SK-N-SH (cell line): ENCODE data around the gene ANO4. TPM values are rescaled to one million over a fixed set of nuclear protein-coding genes. Genes with fewer than 3 reads are reported as not detected.

ENCODE experiments used
- CTCF ChIA-PET: fragments of 300-600, 350-600 bp; formaldehyde crosslinking; extraction: SDS; loops from one replicate; lab custom pipeline; 2021; lab: Yijun Ruan, JAX
- POLR2A ChIA-PET: fragments of 350-600 bp; sonication (Branson Sonifier 250); formaldehyde crosslinking; extraction: SDS; loops from one replicate; lab custom pipeline; 2020; ENCODE audit warnings: antibody characterized with exemption, inconsistent platforms; lab: Yijun Ruan, JAX
- DNase-seq: peaks from one replicate; pipeline ENCODE4 v3.0.0; 2012
- H2AFZ ChIP-seq: fragments of 200-600 bp; sonication (generic); 2 replicates; pipeline ENCODE4 v1.8.1; 2016; ENCODE audit warnings: antibody characterized with exemption, mild to moderate bottlenecking, low read depth
- H3F3A ChIP-seq: fragments of 200-600 bp; sonication (generic); replicated peaks from 2 replicates; pipeline ENCODE3; 2016; ENCODE audit warnings: antibody characterized with exemption, mild to moderate bottlenecking; ENCODE audit not compliant: insufficient read depth
- H3K27ac ChIP-seq, 2 experiments: fragments of 200-500 bp in 1 of 2; fragments of 200-600 bp in 1 of 2; sonication (Bioruptor generic) in 1 of 2; sonication (generic), shearing (Covaris generic) in 1 of 2; 2 replicates each; pipeline versions ENCODE4 v1.5.1 to v1.6.1; 2014 to 2016; ENCODE audit warnings: low read depth in 2 of 2, inconsistent platforms in 1 of 2, low read length in 1 of 2, mild to moderate bottlenecking in 1 of 2, mixed read lengths in 1 of 2
- H3K27me3 ChIP-seq: fragments of 200-600 bp; sonication (generic), shearing (Covaris generic); 2 replicates; pipeline ENCODE4 v1.6.1; 2016; ENCODE audit warnings: mixed run types; ENCODE audit not compliant: insufficient read depth
- H3K36me3 ChIP-seq, 2 experiments: fragments of 200-500 bp in 1 of 2; fragments of 200-600 bp in 1 of 2; sonication (Bioruptor generic) in 1 of 2; sonication (generic) in 1 of 2; replicated peaks in 1 of 2; 2 replicates each; pipeline versions ENCODE3 to v1.5.1; 2014 to 2016; ENCODE audit warnings: low read length in 1 of 2, mild to moderate bottlenecking in 1 of 2; ENCODE audit not compliant: insufficient read depth in 2 of 2, control insufficient read depth in 1 of 2
- H3K4me1 ChIP-seq, 2 experiments: fragments of 200-500 bp in 1 of 2; fragments of 200-600 bp in 1 of 2; sonication (Bioruptor generic) in 1 of 2; sonication (generic), shearing (Covaris generic) in 1 of 2; 2 replicates each; pipeline versions ENCODE4 v1.5.1 to v1.6.1; 2014 to 2016; ENCODE audit warnings: low read depth in 1 of 2, low read length in 1 of 2, mixed run types in 1 of 2; ENCODE audit not compliant: insufficient read depth in 2 of 2, control insufficient read depth in 1 of 2
- H3K4me2 ChIP-seq: fragments of 200-600 bp; sonication (generic), shearing (Covaris generic); 2 replicates; pipeline ENCODE4 v1.6.1; 2017; ENCODE audit warnings: mixed run types
- H3K4me3 ChIP-seq, 2 experiments: fragments of 200-500 bp in 1 of 2; fragments of 200-600 bp in 1 of 2; sonication (Bioruptor generic) in 1 of 2; sonication (generic), shearing (Covaris generic) in 1 of 2; 2 replicates each; pipeline versions ENCODE4 v1.5.1 to v1.8.1; 2014 to 2016; ENCODE audit warnings: low read depth in 2 of 2, inconsistent platforms in 1 of 2, low read length in 1 of 2, mild to moderate bottlenecking in 1 of 2, mixed read lengths in 1 of 2, moderate library complexity in 1 of 2
- H3K79me2 ChIP-seq: fragments of 200-600 bp; sonication (generic); 2 replicates; pipeline ENCODE4 v1.8.1; 2017; ENCODE audit warnings: mild to moderate bottlenecking; ENCODE audit not compliant: insufficient read depth
- H3K9ac ChIP-seq: fragments of 200-600 bp; sonication (generic); 2 replicates; pipeline ENCODE4 v1.6.1; 2017; ENCODE audit warnings: mixed run types
- H3K9me2 ChIP-seq: fragments of 200-600 bp; sonication (generic); 2 replicates; pipeline ENCODE4 v1.6.1; 2017; ENCODE audit warnings: mixed run types
- H3K9me3 ChIP-seq: fragments of 200-600 bp; sonication (generic); 2 replicates; pipeline ENCODE4 v1.6.1; 2017; ENCODE audit warnings: mixed run types, mild to moderate bottlenecking, moderate library complexity
- H4K20me1 ChIP-seq: fragments of 200-600 bp; sonication (generic); 2 replicates; pipeline ENCODE4 v1.6.1; 2017; ENCODE audit warnings: mild to moderate bottlenecking, mixed run types; ENCODE audit not compliant: insufficient read depth
- RCOR1 ChIP-seq: fragments of 150-350 bp; IDR thresholded peaks from 2 replicates; pipeline ENCODE4 v1.6.1; 2017; ENCODE audit warnings: antibody characterized with exemption, low read length
- SMC3 ChIP-seq: IDR thresholded peaks from 2 replicates; pipeline ENCODE4 v1.6.1; 2012; ENCODE audit warnings: low read depth, low read length, improper control_type of control experiment
- YY1 ChIP-seq: IDR thresholded peaks from 2 replicates; pipeline ENCODE4 v1.4.0; 2012; ENCODE audit warnings: low read depth, mild to moderate bottlenecking
- whole genome bisulfite sequencing: methylation state at CpG from one replicate; pipeline ENCODE4 v1.1.6; 2017; ENCODE audit warnings: low lambda C conversion rate; 5-methylcytosine and 5-hydroxymethylcytosine counted together
- polyA plus RNA-seq, 3 experiments: library from polyadenylated mRNA; depleted of rRNA; stranded (reverse); fragments of >200 nt; gene quantifications; 2 replicates each; pipeline ENCODE4 v1.2.3, GENCODE V29; 2012
- TF ChIP-seq, protein P1 (sequence below): IDR thresholded peaks from 2 replicates; pipeline ENCODE4 v1.4.0; 2012; ENCODE audit warnings: low read depth
- TF ChIP-seq, protein P2 (sequence below): IDR thresholded peaks from 2 replicates; pipeline ENCODE4 v1.4.0; 2012; ENCODE audit warnings: low read depth, borderline replicate concordance
- TF ChIP-seq, protein P3 (sequence below): IDR thresholded peaks from 2 replicates; pipeline ENCODE4 v1.6.1; 2012; ENCODE audit warnings: mild to moderate bottlenecking, low read depth, low read length, moderate library complexity

Gene ANO4
- polyA plus RNA-seq, 1 of the 3 experiments (the other 2 are of a cell fraction) = 9.4 TPM

DNA sequence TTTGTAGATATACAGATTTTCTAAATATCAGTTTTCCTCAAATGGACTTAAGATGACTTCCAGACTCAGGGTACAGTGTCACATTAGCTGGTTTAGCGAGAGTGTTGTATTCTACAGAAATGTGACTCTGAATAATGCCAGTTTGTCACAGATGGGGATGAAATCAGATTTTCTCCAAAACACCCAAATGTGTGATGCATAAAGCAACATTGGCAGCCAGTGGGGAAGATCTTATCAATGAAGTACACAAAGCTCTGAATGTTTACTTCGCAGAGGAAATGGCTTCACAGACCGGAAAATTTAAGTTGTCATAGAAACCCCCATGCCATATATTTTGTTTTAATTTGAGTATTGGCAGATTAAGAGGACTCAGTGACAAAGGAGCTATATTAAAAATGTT lies 29.9 kb downstream of the ANO4 start:
- Histone ChIP-seq H3K9me3 (no peaks in the 10 kb centered on the region), H2AFZ (no peak overlapping the region), H3K79me2 (0 out of 2 replicates have a peak, but pooled peaks cover 5% of the 10 kb centered on the region), H3K4me3 (no peak overlapping the region), H3K4me1 (no peaks in the 10 kb centered on the region; a peak in 1 of 4 replicates), H3K9ac (no peak overlapping the region), H3K9me2 (no peaks in the 10 kb centered on the region)
- TF ChIP-seq, protein P1, sequence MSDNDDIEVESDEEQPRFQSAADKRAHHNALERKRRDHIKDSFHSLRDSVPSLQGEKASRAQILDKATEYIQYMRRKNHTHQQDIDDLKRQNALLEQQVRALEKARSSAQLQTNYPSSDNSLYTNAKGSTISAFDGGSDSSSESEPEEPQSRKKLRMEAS = no peak
- no peak for TF ChIP-seq RCOR1
- TF ChIP-seq, protein P2, sequence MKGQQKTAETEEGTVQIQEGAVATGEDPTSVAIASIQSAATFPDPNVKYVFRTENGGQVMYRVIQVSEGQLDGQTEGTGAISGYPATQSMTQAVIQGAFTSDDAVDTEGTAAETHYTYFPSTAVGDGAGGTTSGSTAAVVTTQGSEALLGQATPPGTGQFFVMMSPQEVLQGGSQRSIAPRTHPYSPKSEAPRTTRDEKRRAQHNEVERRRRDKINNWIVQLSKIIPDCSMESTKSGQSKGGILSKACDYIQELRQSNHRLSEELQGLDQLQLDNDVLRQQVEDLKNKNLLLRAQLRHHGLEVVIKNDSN = no peak
- TF ChIP-seq, all 33 proteins: peak for 0
- POLR2A ChIA-PET = no interaction called here
- Histone ChIP-seq H3K27me3 (no peaks in the 10 kb centered on the region), H3K27ac (peak overlapping the region in 1 of 2 experiments; percentile 67; a peak in 2 of 4 replicates), H3K4me2 (no peak overlapping the region), H3K36me3 (no peaks in the 10 kb centered on the region), H4K20me1 (no peaks in the 10 kb centered on the region), H3F3A (peaks cover 26% of the 10 kb centered on the region)
- WGBS = 21% methylated on average over 3 of the region's 3 CpGs
- DNase-seq = no peak
- CTCF ChIA-PET = interaction anchor here (0.9 kb wide), 1 partner anchor 499 kb away, joined by 3 read pairs; no protein-coding TSS in a partner anchor

DNA sequence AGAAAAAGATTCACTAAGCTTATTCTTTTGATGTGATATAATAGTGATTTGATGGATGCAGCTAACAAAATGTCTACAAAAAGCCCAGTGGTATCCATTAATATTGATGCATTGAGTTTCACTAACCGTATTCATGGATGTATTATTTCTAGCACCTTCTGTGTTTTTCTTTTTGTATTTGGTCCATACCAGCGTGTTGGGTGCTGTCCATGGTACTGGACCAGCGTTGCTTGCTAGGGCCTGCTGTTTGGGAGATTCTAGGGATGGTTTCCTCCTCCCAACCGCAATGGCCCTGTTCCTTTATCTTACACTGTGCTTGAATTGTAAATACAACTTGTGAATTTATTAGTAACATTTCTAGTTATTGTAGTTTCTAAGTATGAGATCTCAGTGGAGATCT lies 31.7 kb downstream of the ANO4 start:
- Histone ChIP-seq H3K27me3 (no peaks in the 10 kb centered on the region), H3K4me2 (no peak overlapping the region), H3K9me3 (no peaks in the 10 kb centered on the region), H3K36me3 (no peaks in the 10 kb centered on the region), H3F3A (peaks cover 26% of the 10 kb centered on the region), H3K4me3 (no peak overlapping the region), H4K20me1 (no peaks in the 10 kb centered on the region), H2AFZ (no peak overlapping the region), H3K9me2 (no peaks in the 10 kb centered on the region), H3K79me2 (peaks cover 8% of the 10 kb centered on the region; the same call in 1 of the 2 replicates), H3K9ac (no peak overlapping the region), H3K27ac (no peak overlapping the region), H3K4me1 (no peaks in the 10 kb centered on the region; a peak in 1 of 4 replicates)
- CTCF ChIA-PET = no interaction called here
- no peak for DNase-seq
- POLR2A ChIA-PET = no interaction called here
- WGBS = 57% methylated on average over 4 of the region's 4 CpGs
- TF ChIP-seq, protein P3, sequence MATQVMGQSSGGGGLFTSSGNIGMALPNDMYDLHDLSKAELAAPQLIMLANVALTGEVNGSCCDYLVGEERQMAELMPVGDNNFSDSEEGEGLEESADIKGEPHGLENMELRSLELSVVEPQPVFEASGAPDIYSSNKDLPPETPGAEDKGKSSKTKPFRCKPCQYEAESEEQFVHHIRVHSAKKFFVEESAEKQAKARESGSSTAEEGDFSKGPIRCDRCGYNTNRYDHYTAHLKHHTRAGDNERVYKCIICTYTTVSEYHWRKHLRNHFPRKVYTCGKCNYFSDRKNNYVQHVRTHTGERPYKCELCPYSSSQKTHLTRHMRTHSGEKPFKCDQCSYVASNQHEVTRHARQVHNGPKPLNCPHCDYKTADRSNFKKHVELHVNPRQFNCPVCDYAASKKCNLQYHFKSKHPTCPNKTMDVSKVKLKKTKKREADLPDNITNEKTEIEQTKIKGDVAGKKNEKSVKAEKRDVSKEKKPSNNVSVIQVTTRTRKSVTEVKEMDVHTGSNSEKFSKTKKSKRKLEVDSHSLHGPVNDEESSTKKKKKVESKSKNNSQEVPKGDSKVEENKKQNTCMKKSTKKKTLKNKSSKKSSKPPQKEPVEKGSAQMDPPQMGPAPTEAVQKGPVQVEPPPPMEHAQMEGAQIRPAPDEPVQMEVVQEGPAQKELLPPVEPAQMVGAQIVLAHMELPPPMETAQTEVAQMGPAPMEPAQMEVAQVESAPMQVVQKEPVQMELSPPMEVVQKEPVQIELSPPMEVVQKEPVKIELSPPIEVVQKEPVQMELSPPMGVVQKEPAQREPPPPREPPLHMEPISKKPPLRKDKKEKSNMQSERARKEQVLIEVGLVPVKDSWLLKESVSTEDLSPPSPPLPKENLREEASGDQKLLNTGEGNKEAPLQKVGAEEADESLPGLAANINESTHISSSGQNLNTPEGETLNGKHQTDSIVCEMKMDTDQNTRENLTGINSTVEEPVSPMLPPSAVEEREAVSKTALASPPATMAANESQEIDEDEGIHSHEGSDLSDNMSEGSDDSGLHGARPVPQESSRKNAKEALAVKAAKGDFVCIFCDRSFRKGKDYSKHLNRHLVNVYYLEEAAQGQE = peak; percentile 99
- TF ChIP-seq YY1 (no peak), SMC3 (no peak)
- TF ChIP-seq, protein P2 = no peak
